Stimulated activated CD8-positive, alpha-beta memory T cell treated with anti-CD3 and anti-CD28 coated beads, Interleukin-15, amount 100 ng/mL, for 1 hour (primary cell): ENCODE results near the gene LPP.

ENCODE experiments used
- DNase-seq: peaks from one replicate; pipeline ENCODE4 v3.0.0-alpha.2; 2020; ENCODE audit warnings: low read depth

LPP gene

DNA sequence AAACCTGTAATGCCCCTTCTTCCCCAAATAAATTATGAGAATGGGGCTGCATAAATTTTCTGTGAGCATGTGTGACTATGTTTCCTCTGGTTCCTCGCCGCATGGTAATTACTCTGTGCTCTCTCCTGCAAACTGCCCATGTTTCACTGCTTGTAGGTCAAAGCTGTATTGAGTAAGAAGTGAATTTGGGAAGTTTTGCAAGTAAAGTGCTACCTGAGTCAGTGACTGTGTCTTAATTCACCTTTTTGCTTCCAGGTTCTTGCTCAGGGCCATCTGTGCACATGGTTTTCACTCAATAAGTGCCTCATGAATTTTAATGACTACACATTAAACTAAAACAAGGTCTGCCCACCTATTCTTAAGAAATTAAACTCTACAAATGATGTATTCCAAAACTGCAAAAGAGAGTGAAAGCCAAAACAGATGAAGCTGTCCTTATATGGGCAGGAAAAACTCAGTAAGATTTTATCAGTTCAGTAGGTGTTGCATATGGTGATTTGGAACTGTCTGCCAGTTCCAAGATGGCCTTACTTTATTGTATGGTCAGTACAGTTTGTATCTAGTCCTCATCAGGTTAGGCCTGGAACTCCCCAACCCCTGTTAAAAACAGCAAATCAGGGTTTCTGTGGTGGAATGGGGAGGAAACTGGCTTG lies 100.0 kb downstream of the LPP start:
- no peak for DNase-seq

DNA sequence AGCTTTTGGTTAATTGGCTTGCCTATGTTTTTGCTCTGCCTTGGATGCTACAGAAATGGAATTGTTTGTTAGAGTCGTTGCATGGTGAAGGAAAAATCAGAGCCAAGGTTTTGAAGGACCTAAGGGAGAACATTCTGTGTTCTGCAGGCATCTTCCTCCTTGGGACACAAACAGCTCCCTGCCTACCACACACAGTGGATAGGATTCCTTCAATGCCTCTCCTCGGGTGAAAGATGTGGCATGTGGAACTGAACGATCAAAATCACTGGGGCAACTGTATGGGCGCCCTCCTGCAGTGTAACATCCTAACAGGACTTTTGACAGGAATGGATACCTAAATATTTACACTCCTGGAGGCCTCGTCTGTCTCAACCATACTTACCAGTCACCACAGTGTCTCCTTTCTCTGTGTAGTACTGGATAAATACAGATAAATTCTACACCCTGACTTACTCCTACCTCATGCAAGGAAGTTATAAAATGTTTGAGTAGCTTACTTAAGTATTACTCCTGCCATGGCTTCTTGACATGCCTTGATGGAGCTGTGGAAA lies 100.6 kb downstream of the LPP start:
- DNase-seq: no peak

DNA sequence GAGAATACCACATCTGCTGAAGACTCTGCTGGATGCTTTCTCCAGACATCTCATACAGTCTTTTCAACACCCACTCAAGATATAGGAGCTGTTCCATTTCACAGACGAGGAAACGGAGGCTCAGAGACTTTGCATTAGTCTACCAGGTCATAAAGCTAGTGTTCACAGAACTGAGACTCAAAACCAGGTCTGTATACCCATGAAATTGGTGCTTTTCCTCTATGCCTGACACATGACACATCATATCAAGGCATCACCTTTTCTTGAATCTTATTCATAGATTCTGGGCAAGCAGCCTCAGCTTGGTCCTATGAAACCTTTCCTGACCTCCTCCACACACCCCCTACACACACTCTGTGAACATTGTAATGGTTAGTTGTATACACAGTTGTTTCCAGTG lies 101.2 kb downstream of the LPP start:
- DNase-seq: no peak

DNA sequence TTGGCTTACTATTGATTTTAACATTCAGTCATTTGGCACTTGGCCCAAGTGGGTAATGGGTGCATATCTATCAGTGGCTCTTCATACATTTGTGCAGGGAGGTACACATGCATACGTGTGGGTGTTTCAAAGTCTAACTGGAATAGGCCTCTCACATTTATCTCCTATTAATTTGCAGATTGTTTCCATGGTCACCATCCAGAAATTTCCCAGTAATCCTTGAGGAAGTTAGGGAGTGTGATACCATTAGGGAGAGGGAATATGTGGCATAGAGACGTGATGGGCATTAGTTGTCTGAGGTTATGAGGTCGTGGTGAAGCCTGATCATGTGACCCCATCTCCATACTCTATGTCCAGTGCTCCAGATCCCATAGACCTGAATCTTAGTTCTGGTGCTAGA lies 102.8 kb downstream of the LPP start:
- no peak for DNase-seq

DNA sequence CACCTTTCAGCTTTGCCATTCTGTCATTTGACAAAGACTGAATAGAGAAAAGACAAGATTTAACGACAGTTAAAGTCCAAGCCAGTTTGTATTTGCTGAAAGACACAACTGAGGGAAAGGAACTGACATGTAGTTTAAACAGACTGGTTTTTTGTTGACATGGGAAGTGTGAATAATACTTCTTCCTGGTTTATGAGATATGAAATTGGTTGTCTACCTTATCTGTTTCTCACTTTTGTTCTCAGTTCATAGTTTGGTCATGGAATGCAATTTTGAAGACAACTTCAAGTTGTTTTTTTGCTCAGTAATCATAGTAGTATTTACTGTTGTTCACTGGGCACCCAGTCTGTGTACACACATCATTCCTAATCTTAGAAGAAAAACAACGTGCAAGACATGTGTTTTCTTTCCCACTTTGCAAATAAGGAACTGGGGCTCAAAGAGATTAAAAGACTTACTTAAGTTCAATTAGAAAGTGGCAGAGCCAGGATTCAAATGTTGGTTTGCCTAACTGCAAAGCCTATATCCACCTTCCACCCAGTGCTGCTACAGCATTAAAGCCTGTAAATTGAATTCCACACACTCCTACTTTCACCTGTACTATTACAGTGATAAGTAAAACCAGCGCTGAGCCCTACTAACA lies 103.5 kb downstream of the LPP start:
- no peak for DNase-seq

DNA sequence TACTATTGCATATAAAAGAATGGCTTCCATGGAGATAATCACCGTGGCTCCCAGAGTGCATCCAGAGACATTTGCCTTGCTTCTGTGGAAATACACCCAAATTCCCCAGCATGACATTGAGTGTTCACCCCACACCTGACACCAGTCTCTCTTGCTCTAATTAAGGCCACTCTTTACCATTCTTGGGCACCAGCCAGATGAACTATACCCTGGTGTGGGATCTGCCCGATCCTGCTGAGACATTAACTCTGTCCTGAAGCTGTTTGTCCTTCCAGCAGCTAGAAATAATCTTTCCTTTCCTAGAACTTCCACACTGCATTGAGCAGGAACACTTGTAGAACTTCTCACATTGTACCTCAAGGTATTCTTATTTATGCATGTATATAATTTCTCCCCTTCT lies 105.2 kb downstream of the LPP start:
- DNase-seq: no peak

DNA sequence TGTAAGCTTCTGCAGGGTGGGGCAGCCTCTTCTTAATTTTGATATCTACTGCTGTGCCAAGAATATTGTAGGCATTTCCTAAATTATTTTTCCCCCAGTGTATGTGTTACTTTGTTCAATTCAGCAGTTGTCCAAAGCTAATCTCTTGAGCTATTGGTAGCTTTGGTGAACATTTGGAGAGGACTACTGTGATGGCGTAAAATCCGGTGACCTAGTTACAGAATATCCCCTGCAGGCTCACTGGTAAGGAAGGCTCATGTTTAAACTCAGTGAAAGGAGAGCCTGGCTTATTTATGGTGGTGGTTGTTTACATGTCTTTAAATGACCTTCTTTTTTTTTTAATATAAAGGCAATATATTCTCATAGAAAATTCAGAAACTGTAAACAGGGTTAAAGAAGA lies 105.6 kb downstream of the LPP start:
- DNase-seq: no peak

DNA sequence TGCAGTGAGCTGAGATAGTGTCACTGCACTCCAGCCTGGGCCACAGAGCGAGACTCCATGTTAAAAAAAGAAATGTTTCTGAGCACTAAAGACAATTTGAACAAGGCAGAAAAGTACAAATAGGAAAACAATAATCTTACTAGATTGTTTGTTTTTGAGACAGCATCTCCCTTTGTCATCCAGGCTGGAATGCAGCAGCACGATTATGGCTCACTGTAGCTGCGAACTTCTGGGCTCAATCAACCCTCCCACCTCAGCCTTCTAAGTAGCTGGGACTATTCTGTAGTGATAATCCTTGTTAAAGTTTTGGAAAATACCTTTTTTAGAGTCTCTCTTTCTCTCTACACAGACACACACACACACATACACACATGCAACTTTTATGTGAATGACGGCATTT lies 107.1 kb downstream of the LPP start:
- no peak for DNase-seq

DNA sequence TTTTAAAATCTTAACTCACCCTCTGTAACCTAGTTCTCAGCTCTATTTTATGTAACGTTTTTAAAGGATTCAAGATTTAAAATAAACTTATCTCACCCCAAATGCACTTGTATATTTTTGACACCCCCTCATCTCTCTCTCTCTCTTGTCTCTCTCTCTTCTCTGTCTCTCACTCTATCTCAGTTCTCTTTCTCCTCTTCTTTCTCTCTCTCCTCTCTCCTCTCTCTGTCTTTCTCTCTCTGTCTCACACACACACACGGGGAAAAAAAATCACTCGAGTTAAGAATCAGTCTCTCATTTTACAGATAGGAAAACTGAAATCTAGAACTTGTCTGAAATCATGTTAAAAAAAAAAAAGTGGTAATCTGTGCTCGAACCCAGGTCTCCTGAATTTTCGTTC lies 108.5 kb downstream of the LPP start:
- no peak for DNase-seq

DNA sequence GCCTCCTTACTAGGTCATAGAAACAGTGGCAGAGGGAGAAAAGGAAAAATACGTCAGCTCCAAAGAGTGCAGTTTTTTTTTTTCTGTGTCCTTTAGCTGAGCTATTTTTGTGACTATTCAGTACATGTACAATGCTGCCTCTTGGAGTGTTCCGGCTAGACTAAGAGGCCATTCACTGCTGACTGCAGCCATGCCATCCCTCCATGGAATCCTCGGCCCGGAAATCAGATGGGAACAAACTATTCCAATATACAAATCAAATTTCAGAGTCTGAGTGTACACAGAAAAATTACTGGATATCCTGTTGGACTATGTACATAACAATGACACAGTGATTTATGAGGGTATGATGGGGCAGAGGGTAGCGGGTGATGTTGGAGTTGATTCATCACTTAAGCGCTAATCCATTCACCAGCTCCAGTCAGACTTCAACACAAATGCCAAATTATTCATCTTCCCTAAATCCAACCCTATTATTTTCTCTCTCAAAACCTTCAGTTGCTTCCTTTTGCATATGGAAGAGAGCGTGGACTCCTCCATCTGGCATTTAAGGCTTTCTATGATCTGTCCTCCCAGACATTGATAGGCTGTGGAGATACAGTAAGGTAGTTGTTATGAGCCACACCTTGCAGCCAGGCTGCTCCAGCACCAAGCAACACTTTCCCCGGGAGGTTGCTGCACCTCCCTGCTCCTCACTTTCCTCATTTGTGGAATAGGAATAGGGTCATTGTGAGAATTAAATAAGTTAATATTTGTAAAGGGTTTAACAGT lies 109.1 kb downstream of the LPP start:
- no peak for DNase-seq

DNA sequence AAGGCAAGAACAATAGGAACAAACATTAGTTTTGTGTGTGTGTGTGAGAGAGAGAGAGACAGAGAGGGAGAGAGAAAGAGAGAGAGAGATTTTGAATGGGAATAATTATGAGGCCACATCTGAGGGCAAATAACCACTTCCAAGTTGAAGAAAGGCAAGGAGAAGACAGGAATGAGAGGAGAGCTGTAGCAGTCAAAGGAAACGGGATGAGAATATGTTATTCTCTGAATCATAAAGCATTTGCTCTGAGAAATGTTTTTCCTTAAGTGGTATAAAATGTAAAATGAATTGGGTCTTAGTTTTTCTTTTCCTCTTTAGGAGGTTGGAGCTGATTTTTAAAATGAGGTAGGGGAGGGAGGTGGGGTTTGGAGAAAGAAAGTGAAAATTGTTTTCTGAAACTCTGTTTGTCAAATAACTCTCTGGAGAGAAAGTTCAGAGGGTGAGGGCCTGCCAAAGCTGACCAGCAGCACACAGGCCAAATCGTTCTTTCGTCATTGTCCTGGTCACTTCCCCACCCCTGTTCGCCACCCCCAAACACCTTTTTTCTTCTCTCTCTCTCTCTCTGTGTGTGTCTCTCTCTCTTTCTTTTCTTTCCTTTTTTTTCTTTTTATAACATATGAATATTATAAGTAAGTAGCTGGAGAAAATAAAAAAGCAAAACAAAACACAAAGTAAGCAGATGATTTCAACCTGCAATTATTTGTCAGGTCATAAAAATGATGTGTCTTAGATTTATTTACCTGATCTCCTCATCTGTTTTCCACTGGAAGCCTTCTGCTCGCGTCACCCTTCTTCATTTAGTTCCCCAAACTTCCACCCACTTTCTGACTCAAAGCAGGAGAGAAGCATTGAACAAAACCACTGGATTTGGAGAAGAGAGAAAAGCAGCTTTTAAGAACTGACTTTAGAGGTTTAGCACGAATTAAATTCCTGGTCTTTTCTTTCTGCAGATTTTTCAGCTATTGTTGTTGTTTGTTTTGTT lies 110.6 kb downstream of the LPP start:
- DNase-seq: no peak

DNA sequence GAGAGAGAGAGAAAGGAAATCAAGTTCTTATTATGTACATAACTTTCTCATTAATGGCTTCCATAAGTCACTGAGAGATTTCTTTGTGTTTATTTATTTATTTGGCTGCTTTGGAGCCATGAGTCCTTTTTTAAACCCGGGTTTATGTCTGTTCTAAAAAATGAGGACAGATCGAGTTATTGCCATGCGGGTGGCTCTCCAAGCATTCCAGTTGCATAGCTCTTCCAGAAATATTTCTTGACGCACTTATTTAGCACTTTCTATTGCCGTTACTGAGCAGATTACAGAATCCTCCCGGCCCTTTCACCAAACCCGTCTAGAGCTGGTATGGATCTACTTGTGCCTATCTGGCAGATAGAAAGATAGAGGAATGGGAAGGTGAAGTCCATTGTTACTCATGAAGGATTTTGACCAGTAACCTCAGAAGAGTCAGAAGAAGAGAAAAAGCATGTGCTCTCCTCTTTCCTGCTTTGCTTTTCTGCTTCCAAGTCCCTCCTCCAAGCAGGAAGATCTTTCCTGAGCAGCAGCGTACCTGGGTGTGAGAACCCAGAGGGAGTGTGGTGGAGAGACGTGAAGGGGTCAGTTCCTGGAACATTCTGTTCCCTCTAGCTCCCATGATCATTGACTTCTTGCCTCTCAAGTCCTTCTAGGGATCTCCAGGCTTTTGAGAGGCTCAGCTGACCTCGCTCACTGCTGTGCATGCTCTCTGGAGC lies 112.8 kb downstream of the LPP start:
- DNase-seq: no peak

DNA sequence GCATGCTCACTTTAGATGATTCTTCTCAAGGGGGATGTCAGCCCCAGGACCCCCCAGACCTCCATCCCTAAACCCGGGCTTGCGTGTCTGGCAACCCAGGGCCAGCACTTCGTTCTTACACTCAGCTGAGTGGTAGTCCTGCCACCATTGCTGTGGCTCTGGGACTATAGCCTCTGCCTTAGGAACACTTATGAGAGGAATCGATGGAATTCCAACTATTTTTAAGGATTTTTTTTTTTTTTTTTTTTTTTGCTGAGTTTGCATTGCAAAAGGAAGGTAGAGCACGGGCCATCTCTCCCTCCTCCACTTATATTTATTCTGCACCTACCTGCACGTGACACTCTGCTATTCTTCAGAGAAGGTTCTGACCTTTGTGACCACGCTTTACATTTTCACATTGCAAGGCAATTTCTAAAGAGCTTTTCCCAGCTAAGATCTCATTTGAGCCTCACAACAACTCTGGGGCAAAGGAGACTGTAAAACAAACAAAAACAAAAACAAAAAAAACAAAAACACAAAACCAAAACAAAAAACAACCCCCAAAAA lies 113.9 kb downstream of the LPP start:
- DNase-seq: no peak

DNA sequence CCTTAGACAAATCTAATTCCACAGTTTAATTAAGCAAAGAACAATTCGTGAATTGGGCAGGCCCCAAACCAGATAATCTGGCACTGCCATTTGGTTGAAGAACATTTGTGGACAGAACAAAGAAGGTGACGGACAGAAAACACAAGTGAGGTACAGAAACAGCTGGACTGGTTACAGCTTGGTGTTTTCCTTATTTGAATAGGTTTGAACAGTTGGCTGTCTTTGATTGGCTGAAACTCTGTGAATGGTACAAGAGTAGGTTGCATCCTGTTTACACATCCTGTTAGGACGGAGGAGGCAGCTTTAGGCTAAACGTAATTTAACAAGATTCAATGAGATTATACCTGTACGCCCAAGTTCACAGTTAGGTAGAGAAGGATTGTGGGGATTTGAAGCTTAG lies 114.4 kb downstream of the LPP start:
- DNase-seq: no peak

DNA sequence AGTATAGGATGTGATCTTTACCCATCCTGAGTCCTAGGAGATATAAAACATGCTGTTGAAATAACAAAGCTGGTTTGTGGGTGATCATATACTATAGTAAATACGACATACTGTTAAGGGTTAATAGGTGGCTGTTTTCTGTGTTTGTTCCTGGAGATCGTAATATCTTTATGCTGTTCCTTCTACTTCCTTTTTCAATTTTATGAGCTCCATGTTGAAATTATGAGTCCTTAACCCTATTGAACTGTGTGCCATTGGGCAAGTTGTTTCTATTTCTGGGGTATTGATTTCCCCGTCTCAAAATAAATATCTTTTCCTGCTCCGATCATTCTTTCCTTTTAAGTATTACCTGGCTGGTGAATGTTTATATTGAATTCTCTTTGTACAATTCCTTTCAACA lies 115.1 kb downstream of the LPP start:
- no peak for DNase-seq

DNA sequence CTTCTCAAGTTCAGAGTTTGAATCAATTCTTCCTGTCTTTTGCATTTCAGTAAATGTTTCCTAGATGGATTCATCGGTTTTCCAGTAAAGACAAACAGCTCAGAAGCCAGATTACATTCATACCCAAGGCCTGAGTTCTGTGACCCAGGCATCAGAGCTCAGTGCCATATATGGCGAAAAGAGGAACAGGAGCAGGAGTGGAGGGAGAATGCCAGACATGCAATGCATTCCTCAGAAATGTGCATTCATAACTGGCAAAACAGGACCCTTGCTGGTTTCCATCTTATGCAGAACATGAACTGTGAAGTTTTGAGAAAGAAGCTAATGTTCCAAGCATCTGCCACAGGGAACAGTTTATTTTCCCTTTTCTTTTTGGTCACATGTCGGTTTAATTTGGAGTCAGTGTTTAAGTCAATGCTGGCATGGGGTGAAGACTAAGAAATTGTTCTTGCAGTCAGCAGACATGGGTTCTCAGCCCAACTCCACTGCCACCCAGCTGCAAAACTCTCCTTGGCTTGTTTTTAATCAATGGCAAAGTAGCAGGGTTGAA lies 116.5 kb downstream of the LPP start:
- no peak for DNase-seq

DNA sequence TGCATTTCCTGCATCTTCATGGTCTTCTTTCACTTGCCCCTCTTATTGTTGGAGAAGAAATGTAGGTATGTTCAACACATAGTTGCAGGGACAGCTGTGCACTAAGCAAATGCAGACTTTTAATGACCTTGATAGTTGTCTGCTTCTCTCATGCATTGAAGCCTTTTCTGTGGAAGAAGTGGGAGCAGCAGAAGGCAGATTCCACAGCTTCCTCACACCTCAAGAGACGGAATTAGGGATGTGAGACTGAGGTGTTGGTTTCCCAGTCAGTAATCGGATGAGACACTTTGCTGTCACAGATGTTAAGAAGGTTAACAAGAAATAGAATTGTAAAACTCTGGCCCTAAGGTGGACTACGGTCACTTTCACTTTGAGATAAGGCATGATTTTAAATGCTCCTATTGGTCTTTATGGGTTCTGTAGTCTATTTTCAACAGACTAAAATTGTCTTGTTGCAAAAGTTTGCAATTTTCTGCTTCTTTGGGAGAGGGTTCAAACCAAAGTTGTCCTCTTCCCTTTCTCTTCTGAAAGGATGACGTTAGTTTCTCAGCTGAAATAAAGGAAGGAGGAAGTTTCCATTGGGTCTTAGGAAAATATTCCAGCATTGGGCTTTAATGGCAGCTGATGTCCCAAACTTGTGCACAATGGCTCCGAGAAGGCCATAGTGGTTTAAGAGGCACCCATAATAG lies 117.4 kb downstream of the LPP start:
- no peak for DNase-seq

DNA sequence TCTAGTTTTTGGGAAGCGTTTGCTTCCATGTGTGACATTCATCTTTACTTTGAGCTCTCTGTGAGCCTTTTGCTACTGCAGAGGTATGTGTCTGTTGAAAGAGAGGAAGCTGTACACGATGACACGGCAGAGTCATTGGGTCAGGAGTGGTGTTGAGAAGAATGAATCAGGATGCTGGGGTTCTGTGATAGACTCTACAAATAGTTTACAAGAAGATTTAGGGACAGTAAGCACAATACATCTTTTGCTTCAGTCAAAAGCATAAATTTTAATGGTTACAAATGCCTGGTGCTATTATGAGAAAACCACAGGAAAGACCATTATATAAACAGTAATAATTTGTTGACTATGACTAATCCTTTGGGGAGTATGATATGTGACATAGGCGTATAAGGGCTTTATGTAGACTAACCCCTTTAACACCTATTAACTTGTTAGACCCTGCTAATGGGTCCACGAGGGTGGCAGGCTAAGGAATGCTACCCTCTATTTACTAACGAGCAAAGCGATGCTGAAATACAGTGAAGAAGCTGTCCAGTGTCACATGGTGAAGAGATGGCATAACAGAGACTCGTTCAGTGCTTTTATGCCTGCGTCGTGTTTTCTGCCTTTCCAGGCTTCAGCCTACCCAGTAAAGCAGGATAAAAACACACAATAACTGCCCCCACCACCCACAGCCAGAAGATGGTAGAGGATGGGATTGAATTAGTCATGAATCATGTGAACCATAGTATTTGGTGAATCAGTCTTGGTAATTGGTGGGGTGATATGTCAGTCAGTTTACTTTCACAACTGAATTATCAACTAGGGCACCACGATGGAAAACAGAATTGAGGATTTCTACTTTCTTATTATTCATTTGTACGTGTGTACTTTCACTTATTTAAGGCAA lies 118.8 kb downstream of the LPP start:
- no peak for DNase-seq
